Pons (tissue), 1 donor: Measurements from ENCODE around the gene PGGT1B.

Experiments used
- DNase-seq: peaks from one replicate; pipeline ENCODE4 v3.0.0-alpha.2; 2016; ENCODE audit warnings: low spot score

Gene PGGT1B

GRCh38 chr5:115180165-115180709, 82.4 kb downstream of the PGGT1B start:
- no peak for DNase-seq

DNA sequence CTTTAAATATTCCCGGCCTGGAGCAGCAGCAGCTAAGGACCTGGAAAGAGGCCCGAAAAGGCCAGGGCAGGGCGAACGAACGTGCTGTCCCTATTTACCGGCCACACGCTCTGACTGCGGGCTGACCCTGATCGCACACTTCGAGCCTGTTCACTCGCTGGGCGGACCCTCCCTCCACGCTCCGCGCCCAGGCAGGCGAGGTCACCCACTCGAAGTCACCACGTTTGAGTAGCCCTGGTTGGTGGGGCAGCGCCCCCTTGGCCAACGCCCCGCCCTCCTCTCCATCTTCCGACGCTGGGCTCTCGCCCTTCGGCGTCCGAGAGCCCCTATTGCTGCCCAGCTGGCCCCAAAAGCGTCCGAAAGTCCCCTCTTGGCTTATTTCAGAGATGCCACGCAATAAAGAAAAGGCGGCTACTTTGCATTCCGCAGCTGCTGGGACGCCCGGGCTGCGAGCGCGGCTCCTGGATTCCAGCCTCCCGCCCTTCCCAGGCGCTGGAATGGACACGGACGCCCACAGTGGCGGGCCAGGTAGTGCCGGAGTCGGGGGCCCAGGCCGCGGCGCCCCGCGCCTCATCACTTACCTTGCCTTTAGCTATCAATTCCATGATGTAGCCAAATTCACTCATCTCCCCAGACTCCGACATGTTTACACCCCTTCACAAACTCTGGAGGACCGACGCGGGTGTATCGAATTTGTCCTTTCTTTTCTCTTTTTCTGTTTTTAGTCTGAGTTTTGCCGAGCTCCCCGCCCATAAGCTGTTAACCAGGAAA, 83.1 kb downstream of the PGGT1B start:
- DNase-seq: no peak

DNA sequence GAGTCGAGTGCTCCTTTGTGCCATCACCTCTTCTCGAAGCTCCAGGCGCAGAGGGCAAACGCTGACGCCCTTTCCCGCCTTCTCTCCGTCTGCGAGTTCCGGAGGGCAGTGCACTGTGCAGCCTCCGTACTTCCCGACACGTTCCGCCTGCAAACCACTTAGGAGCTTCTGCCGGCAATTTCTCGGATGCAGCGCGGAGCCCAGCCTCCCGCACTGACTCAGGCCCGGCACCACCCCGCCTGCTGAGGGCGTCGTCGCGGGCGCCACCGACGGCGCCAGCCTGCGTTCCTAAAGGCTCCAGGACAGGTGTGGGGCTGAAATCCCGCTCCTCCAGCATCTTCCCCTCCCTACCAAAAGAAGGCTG, 83.7 kb downstream of the PGGT1B start:
- DNase-seq: no peak

DNA sequence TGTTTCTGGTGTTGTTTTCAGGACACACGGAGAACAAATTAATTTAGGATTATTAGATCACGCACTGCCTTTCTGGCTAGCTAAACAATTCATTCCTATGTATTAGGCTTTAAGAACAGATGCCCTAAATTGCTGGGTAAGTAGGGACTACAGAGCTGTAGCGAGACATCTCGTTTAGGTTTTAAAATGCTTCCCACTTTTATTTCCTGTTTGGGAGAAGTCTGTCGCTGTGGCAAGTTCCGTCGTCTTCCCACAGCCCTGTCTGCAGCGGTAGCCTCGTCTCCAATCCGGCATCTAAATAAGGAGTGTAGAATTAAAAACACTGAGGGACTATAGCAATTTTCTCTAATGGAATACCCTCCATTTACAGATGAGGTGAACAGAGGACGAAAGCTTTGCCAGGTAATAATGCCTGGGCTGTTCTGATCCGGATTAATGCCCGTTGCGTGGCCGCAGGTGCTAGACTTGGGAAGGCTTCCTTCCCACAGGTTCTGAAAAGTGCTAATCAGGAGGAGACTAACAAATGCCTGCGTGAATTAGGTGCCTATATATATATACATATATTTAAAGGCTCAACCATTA, 91.7 kb downstream of the PGGT1B start:
- peak; percentile 48 for DNase-seq

- no peak for DNase-seq
These were observed 92.3 kb downstream of the PGGT1B start for GRCh38 chr5:115170134-115170928.

- peak; percentile 91 for DNase-seq
These were observed 93.1 kb downstream of the PGGT1B start, which contains the start of gene TRIM36 for GRCh38 chr5:115169487-115170133. Gene TRIM36, minus strand, starts transcription at chr5:115169908. Its CDS starts 274 bp downstream, at chr5:115169634.

GRCh38 chr5:115168829-115169486, 93.7 kb downstream of the PGGT1B start:
- DNase-seq: peak; percentile 29

DNA sequence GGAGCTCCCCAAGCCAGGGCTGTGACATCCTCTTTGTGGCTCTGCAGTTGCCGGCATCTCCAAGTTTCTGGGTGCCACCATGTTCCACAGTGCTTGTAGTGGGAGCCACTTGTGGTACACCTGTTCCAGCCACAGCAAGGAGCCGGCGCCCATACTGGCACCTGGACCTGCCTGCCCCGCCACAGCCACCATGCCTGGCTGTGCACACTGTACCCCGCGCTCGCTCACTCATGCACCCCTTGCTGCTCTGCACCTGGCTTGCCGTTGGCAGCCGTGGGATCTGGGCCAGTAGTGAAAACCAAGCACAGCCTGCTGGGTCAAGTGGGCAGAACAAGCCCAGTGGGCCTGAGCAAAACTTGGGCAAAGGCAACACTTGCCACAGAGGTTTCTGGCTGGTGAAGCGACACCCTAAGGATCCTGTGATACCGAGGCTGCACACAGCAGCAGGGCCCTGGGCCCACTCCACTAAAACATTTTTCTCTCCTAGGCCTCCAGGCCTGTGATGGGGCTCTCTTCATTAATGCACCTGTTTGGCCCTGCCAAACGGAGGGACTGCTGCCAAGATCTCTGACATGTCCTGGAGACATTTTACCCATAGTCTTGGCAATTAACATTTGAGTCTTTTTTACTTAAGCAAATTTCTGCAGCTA, 95.8 kb downstream of the PGGT1B start:
- no peak for DNase-seq

- no peak for DNase-seq
These were observed 96.9 kb downstream of the PGGT1B start for GRCh38 chr5:115165790-115166189.

DNA sequence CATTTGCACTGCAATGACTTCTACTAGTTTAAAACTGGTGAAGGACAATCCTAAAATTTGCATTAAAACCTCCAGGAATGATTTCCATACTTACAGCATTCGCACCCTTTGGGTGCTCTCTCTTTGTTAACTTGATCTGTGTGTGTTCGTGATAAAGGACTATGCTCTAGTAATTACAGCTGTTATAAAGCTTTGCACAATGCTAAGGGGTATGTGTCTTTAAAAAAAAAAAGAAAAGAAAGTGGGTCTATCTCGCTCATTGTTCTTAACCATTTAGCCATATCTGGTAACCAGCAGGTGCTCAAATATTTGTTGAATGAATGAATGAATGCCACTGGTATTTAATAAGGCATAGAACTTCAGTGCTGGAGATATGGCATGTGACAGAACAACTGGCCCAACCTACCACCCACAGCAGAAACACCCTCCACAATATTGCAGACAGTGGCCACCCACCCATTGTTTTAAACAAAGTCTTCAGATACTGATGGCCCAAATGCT, 101.7 kb downstream of the PGGT1B start:
- DNase-seq: no peak
